Retinal pigment epithelial cell (primary cell): ENCODE measurements around the gene EHD3.

ENCODE experiments used
- DNase-seq: peaks from one replicate; pipeline ENCODE4 v3.0.0-alpha.2; 2010; ENCODE audit warnings: low read depth
- H3K4me3 ChIP-seq: 2 replicates; pipeline ENCODE4 v1.5.1; 2011; ENCODE audit warnings: mild to moderate bottlenecking, low read length, control low read depth, moderate library complexity
- CTCF ChIP-seq: conservative IDR thresholded peaks from 2 replicates; pipeline ENCODE4 v1.5.1; 2011; ENCODE audit warnings: low read depth, low read length, control low read depth, inconsistent platforms

Gene EHD3

GRCh38 chr2:31265234-31265633, 31.3 kb downstream of the EHD3 start:
- TF ChIP-seq CTCF, result no peak
- no peak overlapping the region for H3K4me3 ChIP-seq

DNA sequence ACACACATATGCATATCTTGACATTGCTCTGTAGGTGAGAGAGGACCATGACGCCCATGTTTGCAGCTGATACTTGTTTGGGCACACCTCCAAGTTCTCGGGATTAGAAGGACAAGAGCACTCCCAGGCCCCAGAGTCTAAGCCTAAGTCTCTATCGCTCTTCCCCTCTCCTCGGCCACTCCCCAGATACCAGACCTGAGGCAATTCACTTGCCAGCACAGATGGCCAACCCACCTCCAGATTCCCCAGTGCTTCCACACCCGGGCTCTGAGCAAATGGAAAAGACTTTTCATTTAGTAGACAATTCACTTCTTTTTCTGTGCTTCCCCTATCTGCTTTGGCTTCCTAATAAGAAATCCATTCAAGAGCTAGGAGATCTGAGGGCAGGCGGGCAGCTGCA, 32.9 kb downstream of the EHD3 start:
- no peak for DNase-seq
- H3K4me3 ChIP-seq, result no peak overlapping the region
- no peak for TF ChIP-seq CTCF

More at GRCh38 chr2:31265234-31265633, 31.3 kb downstream of the EHD3 start:
- DNase-seq, result no peak

DNA sequence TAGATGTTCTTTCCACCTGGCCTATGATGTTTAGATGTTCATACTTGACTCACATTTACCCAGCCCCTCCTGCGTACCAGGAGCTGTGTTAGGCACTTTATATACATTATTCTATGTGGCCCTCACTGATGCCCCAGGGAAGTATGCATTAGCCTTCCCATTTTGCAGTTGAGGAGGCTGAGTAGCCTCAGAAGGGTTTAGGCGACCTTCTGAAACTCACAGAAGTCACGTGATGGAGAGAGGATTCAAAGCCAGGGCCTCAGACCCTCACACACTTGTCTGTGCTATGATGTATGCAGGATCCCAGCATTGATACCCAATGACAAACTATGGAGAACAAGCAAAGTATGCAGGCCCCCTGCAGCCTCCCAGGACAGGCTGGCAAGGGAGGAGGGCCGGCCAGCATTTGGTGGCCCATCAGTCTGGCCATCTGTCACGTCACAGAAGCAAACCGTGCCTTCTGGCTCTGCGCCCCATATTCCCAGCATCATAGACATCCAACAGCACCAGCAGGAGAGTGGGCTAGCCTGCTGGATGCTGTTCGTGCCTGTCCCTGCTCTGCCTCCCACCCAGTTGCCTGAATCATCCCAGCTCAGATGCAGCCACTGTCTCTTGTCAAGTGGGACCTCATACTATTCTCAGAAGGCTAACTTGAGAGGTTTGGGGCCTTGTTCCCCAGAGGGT, 33.6 kb downstream of the EHD3 start:
- DNase-seq, result no peak

GRCh38 chr2:31268344-31268743, 34.4 kb downstream of the EHD3 start:
- no peak overlapping the region for H3K4me3 ChIP-seq
- DNase-seq, result no peak
- TF ChIP-seq CTCF, result peak; percentile 7

More for the DNA sequence above, 33.6 kb downstream of the EHD3 start:
- H3K4me3 ChIP-seq, result no peak overlapping the region
- TF ChIP-seq CTCF, result no peak

- no peak for TF ChIP-seq CTCF
- no peak overlapping the region for H3K4me3 ChIP-seq
- no peak for DNase-seq
Measured at GRCh38 chr2:31269087-31269486, 35.1 kb downstream of the EHD3 start.

GRCh38 chr2:31270131-31270530, 36.2 kb downstream of the EHD3 start:
- TF ChIP-seq CTCF, result no peak
- no peak for DNase-seq
- H3K4me3 ChIP-seq, result no peak overlapping the region

DNA sequence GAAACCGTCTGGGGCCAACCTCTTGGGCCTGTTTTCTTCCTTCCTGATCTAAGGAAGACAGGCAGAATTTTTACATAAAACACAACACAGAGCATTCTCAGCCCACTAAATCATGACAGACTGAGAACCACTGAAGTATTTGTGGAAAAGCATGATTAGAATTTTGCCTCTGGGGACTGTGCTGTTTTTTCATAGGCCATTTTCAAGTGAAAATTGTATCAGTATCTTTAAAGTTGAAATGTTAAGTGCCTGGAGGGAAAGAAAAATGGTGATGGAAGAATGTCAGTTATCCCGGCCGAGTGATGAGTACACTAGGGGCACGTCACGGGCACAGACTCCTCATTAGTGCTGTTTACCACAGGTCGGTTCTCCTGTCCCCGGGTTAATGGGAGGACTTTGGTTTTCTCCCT, 36.9 kb downstream of the EHD3 start:
- no peak for DNase-seq
- no peak overlapping the region for H3K4me3 ChIP-seq
- no peak for TF ChIP-seq CTCF
